NB4 (cell line): ENCODE measurements around the gene DLG2.

Experiments
- POLR2A ChIP-seq: IDR thresholded peaks from 2 replicates; pipeline ENCODE4 v1.6.1; 2011; ENCODE audit warnings: mild to moderate bottlenecking; ENCODE audit not compliant: insufficient read length; ENCODE audit errors: extremely low read depth
- TF ChIP-seq, protein P1 (sequence below): IDR thresholded peaks from one replicate; pipeline ENCODE4 v1.5.1; 2012; ENCODE audit warnings: low read depth, low read length
- TF ChIP-seq, protein P2 (sequence below): IDR thresholded peaks from 2 replicates; pipeline ENCODE4 v1.6.1; 2011; ENCODE audit warnings: low read depth, low read length

GRCh38 chr11:85551881-85552280, 75.3 kb downstream of the DLG2 start:
- TF ChIP-seq, protein P1, sequence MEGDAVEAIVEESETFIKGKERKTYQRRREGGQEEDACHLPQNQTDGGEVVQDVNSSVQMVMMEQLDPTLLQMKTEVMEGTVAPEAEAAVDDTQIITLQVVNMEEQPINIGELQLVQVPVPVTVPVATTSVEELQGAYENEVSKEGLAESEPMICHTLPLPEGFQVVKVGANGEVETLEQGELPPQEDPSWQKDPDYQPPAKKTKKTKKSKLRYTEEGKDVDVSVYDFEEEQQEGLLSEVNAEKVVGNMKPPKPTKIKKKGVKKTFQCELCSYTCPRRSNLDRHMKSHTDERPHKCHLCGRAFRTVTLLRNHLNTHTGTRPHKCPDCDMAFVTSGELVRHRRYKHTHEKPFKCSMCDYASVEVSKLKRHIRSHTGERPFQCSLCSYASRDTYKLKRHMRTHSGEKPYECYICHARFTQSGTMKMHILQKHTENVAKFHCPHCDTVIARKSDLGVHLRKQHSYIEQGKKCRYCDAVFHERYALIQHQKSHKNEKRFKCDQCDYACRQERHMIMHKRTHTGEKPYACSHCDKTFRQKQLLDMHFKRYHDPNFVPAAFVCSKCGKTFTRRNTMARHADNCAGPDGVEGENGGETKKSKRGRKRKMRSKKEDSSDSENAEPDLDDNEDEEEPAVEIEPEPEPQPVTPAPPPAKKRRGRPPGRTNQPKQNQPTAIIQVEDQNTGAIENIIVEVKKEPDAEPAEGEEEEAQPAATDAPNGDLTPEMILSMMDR, result no peak
- TF ChIP-seq, protein P2, sequence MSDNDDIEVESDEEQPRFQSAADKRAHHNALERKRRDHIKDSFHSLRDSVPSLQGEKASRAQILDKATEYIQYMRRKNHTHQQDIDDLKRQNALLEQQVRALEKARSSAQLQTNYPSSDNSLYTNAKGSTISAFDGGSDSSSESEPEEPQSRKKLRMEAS, result no peak
- TF ChIP-seq POLR2A, result no peak
